IPS DF 4.7 (cell line): ENCODE measurements around the gene MYH1.

Source experiments
- DNase-seq: peaks from one replicate; pipeline ENCODE4 v3.0.0-alpha.2; 2013; ENCODE audit warnings: low spot score; ENCODE audit errors: extremely low read depth

Gene MYH1

DNA sequence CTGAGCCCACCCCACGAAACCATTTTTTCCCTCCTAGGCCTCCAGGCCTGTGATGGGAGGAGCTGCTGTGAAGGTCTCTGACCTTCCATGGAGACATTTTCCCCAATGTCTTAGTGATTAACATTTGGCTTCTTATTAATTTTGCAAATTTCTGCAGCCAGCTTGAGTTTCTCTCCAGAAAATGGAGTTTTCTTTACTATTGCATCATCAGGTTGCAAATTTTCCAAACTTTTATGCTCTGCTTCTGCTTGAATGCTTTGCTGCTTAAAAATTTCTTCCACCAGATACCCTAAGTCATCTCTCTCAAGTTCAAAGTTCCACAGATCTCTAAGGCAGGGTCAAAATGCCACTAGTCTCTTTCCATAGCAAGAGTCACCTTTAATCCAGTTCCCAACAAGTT lies 36.1 kb downstream of the MYH1 start:
- no peak for DNase-seq

DNA sequence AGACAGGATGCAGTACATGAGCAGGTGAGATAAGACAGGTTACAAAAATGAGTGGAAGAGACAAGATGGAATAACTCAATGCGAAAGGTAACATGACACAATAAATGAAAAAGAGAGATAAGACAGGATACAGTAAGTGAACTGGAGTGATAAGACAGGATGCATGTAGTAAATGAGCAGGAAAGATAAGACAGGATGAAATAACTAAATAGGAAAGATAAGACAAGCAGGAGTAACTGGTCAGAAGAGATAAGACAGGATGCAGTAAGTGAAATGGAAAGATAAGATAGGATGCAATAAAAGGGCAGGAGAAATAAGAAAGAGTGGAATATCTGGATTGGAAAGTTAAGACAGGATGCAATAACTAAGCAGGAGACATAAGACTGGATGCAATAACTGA lies 40.6 kb downstream of the MYH1 start:
- DNase-seq = no peak

DNA sequence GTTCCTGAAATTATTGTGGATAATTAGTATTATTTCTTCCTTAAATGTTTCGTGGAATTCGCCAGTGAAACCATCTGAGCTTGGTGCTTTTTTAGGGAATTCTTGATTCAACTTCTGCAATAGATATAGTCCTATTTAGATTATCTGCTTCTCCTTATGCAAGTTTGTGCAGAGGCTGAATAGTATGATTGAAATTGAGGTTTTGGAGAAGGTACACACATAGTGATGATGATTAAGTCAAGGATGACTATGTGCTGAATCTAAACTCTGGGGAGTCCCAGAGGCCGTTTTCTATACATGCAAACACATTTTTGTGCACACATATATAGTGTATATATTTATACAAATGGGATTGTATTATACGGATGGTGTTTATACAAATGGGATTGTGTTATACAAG lies 43.8 kb downstream of the MYH1 start:
- DNase-seq = no peak

DNA sequence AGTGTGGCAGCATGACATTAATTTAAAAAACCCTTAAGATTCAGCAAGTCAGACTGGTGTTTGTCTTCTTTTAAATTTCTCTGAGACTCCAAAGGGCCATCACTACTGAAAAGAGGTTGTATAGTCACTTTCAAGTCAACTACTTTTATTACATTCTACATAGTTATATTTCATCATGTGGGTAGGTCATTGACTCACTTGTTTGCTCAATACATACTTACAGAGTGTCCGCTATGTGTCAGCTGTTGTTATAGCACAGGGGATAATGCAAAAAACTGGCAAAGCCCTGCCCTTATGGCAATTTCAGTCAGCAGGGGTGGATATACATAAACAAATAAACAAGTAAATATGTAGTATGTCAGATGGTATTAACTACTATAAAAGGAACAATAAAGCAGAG lies 46.5 kb downstream of the MYH1 start:
- no peak for DNase-seq

DNA sequence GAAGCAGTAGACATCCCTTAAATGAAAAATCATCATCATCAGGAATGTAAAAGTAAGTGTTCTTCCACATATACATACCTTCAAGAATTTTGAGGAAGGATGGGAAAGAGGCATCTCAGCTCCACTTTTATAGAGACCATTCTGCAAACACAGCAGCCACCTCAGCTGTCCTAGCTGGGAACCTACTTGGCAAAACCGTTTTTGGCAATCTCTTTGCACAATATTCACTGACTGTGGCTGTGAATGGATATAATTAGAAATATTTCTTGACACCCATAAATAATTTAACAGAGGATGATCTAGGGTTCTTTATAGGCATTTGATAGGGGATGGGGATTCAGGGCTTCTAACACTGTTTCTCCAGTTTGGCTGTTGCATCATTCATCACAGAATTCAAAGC lies 48.9 kb downstream of the MYH1 start, which contains the start of gene MYH4:
MYH4 (minus strand) TSS at position 101 of the 400 bp plus-strand sequence. CDS start 2,814 bp downstream, outside the sequence.
- DNase-seq = no peak

DNA sequence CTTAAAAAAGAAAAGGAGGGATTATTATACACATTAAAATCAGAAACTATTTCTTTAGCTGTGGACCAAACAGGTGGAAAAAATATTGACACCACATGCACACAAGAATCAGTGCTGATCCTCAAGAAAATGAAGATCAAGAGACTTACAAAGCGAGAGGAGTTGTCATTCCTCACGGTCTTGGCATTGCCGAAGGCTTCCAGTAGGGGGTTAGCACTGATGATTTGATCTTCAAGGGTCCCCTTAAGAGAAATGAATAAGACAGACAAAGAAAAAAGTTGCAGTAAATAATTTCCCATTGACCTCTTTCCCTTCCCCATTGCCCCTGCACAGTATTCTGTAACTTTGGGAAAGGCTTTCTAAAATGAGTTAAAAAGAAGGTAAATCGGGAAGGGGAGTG lies 54.9 kb downstream of the MYH1 start:
- no peak for DNase-seq

DNA sequence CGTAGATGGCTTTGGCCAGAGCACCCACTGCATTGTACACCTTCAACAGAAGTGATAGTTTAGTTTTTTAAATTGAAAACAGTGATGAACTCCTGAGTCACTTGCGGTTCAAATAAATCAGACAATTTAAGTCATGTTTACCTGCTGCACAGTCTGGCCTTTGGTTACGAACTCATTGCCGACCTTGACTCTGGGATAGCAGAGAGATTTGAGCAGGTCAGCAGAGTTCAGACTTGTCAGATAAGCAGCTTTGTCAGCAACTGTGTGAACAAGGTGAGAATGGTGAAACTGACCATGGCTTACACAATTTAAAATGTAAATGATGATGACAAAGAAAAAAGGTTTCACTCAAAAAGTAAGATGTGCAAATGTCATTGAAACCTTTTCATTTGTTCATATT lies 58.3 kb downstream of the MYH1 start:
- DNase-seq = no peak

DNA sequence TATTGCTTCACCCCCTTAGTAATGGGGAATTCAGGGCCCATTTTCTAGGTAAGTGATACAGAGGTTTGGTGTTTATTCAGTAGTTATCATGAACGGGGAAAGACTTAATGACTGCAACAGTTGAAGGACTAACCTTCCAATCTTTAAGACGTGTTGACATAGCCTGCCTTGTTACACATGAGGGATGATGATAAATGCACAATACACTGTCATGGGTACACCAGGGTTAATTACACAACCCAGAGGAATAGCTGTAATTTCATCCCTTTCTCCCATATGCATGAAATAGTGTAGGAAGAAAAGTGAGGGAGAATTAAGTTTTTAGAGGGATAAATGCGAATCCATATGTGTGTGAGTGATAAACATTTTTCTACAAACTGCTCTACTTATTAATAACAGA lies 59.6 kb downstream of the MYH1 start:
- no peak for DNase-seq

DNA sequence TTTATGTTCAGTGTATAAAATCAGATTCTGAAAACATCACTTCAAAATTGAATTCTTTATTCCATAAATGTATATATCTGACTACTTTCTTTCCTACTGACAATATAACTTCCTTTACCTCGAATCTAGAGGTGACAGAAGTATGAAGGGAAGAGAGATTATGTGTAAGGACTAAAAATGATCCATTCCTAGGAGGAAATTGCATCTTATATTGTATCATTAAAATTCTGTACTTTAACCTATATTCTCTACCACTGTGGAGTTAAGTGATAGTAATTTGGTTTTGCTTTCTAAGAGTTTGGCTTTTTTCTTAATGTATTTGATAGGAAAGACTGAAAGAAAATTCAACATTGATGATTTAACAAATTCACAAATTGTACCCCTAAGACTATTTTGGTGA lies 60.4 kb downstream of the MYH1 start:
- no peak for DNase-seq

DNA sequence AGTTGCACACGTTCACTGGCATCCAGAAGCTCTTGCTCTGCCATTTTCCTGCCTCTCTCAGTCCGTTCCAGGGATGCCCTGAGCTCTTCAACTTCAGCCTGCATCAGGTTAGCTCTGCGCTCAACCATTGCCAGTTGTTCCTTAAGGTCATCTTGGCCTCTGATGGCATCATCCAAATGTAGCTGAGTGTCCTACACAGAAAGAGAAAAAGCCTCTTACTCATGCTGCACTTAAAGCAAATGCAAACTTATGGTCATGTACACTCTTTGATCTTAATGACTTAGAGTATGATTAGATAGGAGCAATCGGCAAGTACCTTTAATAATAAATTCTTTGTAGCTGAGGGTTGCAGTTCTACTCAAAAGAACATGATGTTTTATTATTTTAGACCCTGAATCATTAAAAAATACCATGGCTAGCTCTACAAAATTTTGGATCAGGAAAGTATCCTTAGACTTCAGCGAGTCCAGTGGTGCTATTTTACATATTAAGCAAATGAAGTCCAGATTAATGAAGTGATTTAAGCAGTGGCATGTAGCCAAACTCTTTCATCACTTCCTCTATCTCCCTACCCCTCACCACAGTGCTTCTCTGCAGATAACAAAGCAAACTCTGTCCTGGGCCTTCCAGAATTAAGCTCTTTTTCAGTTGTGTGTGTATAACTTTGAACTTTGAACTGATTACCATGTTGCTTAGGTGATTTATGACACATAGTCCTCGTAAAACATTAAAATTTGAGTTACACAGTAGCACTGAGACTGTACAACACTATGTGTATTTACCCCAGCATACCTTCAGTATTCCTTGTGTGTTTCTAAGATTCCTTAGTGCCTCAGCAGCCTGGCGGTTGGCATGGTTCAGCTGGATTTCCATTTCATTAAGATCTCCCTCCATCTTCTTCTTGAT lies 71.1 kb downstream of the MYH1 start:
- DNase-seq = no peak
